ENCODE measurements around the gene PSTPIP2.

DNA sequence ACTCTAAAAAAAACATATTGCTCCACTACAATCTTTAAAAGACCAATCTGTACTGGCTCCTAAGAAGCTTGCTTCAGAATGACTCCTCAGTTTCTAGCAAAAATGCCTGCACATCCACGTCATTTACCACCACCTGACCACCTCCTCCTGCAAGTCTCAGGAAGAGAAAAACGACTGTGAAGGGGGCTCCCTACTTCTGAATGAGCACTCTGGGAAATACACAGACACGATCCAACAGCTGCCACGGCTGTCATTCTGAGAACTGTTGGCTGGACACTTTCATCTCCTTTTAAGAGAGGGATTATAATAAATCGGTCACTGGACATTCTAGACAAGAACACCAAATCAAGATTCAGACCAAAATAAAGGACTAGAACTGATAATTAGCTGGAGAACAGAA lies 126.4 kb downstream of the PSTPIP2 start:
- TF ChIP-seq, protein P1, sequence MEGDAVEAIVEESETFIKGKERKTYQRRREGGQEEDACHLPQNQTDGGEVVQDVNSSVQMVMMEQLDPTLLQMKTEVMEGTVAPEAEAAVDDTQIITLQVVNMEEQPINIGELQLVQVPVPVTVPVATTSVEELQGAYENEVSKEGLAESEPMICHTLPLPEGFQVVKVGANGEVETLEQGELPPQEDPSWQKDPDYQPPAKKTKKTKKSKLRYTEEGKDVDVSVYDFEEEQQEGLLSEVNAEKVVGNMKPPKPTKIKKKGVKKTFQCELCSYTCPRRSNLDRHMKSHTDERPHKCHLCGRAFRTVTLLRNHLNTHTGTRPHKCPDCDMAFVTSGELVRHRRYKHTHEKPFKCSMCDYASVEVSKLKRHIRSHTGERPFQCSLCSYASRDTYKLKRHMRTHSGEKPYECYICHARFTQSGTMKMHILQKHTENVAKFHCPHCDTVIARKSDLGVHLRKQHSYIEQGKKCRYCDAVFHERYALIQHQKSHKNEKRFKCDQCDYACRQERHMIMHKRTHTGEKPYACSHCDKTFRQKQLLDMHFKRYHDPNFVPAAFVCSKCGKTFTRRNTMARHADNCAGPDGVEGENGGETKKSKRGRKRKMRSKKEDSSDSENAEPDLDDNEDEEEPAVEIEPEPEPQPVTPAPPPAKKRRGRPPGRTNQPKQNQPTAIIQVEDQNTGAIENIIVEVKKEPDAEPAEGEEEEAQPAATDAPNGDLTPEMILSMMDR (IDR thresholded peaks at IDR 0.05), result no peak
- no peak for TF ChIP-seq POLR2AphosphoS5 (IDR thresholded peaks at IDR 0.05)

All from prostate gland (tissue), 2 donors.